Panc1 (cell line): ENCODE data around the gene E2F1. TPM values are rescaled to one million over a fixed set of nuclear protein-coding genes. Genes with fewer than 3 reads are reported as not detected.
"Not testable (repeated sequence)": the region's sequence is repeated elsewhere in the genome, so short reads cannot be mapped to it uniquely, and the experiment has no call there.

ENCODE experiments used
- ATAC-seq: fragments of 200-7000 bp; cut with Tn5 transposase; 2 replicates; pipeline ENCODE4 v1.9.1; 2020; ENCODE audit warnings: mild to moderate bottlenecking, moderate library complexity
- BruUV-seq: library from RNA; stranded (reverse); fragments of 400-500 nt; replicated peaks from 2 replicates; lab custom pipeline; 2021; lab: Mats Ljungman, UMichigan
- CTCF ChIA-PET: fragments of 300-600 bp; sonication (Branson Sonifier 250); formaldehyde crosslinking; loops from one replicate; lab custom pipeline; 2022; ENCODE audit warnings: antibody characterized with exemption; lab: Charles Lee
- POLR2A ChIA-PET: fragments of 300-600 bp; sonication (Branson Sonifier 250); formaldehyde crosslinking; loops from one replicate; lab custom pipeline; 2022; ENCODE audit warnings: antibody characterized with exemption; lab: Charles Lee
- DNase-seq: peaks from one replicate; pipeline ENCODE4 v3.0.0-alpha.2; 2010; ENCODE audit warnings: low read depth, low spot score
- H3K27ac ChIP-seq: 2 replicates; pipeline ENCODE4 v1.5.1; 2011; ENCODE audit warnings: mild to moderate bottlenecking, low read length, inconsistent platforms
- H3K27me3 ChIP-seq: fragments of 200-500 bp; sonication (Bioruptor generic); 2 replicates; pipeline ENCODE4 v1.6.0; 2014; ENCODE audit warnings: low read length, inconsistent platforms; ENCODE audit not compliant: control insufficient read depth, insufficient read depth
- H3K36me3 ChIP-seq: fragments of 200-500 bp; sonication (Bioruptor generic); 2 replicates; pipeline ENCODE4 v1.5.1; 2014; ENCODE audit warnings: inconsistent platforms, mild to moderate bottlenecking, low read length, moderate library complexity; ENCODE audit not compliant: control insufficient read depth, insufficient read depth
- H3K4me1 ChIP-seq: 2 replicates; pipeline ENCODE4 v1.5.1; 2011; ENCODE audit warnings: inconsistent platforms, mild to moderate bottlenecking, low read length, moderate library complexity; ENCODE audit not compliant: control insufficient read depth, insufficient read depth
- H3K4me3 ChIP-seq, 2 experiments: 2 replicates each; pipeline ENCODE4 v1.5.1; 2011 to 2012; ENCODE audit warnings: low read depth in 2 of 2, low read length in 2 of 2, mild to moderate bottlenecking in 2 of 2, inconsistent platforms in 1 of 2, moderate library complexity in 1 of 2
- H3K9me3 ChIP-seq: fragments of 200-500 bp; sonication (Bioruptor generic); 2 replicates; pipeline ENCODE4 v1.5.1; 2014; ENCODE audit warnings: low read depth, mild to moderate bottlenecking, inconsistent platforms, low read length, moderate library complexity; ENCODE audit not compliant: control insufficient read depth, insufficient read depth
- POLR2AphosphoS5 ChIP-seq: IDR thresholded peaks from 2 replicates; pipeline ENCODE4 v1.6.1; 2012; ENCODE audit warnings: mild to moderate bottlenecking, low read depth, low read length, moderate library complexity
- SIN3A ChIP-seq: IDR thresholded peaks from 2 replicates; pipeline ENCODE4 v1.6.1; 2012; ENCODE audit warnings: low read depth, mild to moderate bottlenecking, low read length, moderate library complexity, borderline replicate concordance; ENCODE audit not compliant: insufficient read depth
- TCF7L2 ChIP-seq: IDR thresholded peaks from 2 replicates; pipeline ENCODE4 v1.6.1; 2011; ENCODE audit warnings: mild to moderate bottlenecking, low read depth, low read length, inconsistent platforms
- in situ Hi-C: cut with HindIII; loops from 2 replicates; pipeline ENCODE4 v1.10.0; 2016; ENCODE audit warnings: low sequenced_read_pairs, low pct_unique_long_range_greater_than_20kb
- intact Hi-C: fragments of 100-400 bp; cut with micrococcal nuclease; formaldehyde crosslinking; loops from one replicate; pipeline ENCODE4 v1.10.0; 2022; ENCODE audit not compliant: unreplicated experiment
- total RNA-seq: library from RNA; stranded (reverse); gene quantifications from one replicate; pipeline ENCODE4 v1.2.1, GENCODE V29; 2021; ENCODE audit not compliant: unreplicated experiment
- TF ChIP-seq, protein P1 (sequence below): fragments of 450-650 bp; IDR thresholded peaks from 2 replicates; pipeline ENCODE4 v1.5.1; 2017; ENCODE audit warnings: mild to moderate bottlenecking
- TF ChIP-seq, protein P2 (sequence below), 2 experiments: IDR thresholded peaks; 2 replicates each; pipeline ENCODE4 v1.6.1; 2011 to 2012; ENCODE audit warnings: low read depth in 2 of 2, control low read depth in 1 of 2, low read length in 1 of 2, mild to moderate bottlenecking in 1 of 2, moderate library complexity in 1 of 2; ENCODE audit not compliant: insufficient read depth in 1 of 2

The E2F1 gene
- total RNA-seq, 1 experiment from 2014 or later = 64.2 TPM

DNA sequence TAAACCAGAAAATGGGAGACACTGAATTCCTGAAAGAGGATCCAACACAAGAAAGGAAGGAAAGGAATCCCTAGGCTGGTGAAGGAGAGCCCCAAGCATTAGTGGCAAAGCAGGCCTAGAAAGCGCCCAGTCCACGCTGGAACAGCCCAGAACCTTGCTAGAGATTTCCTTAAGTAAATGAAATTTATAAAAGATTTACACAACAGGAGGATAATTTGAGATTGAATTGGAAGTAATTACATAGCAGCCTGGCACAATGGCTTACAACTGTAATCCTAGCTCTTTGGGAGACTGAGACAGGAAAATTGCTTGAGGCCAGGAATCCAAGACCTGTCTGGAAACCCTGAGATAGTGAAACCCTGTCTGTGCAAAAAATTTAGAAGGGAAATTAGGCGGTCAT lies 50.8 kb downstream of the E2F1 start:
- H3K4me1 ChIP-seq = no peaks in the 10 kb centered on the region
- TF ChIP-seq, protein P1, sequence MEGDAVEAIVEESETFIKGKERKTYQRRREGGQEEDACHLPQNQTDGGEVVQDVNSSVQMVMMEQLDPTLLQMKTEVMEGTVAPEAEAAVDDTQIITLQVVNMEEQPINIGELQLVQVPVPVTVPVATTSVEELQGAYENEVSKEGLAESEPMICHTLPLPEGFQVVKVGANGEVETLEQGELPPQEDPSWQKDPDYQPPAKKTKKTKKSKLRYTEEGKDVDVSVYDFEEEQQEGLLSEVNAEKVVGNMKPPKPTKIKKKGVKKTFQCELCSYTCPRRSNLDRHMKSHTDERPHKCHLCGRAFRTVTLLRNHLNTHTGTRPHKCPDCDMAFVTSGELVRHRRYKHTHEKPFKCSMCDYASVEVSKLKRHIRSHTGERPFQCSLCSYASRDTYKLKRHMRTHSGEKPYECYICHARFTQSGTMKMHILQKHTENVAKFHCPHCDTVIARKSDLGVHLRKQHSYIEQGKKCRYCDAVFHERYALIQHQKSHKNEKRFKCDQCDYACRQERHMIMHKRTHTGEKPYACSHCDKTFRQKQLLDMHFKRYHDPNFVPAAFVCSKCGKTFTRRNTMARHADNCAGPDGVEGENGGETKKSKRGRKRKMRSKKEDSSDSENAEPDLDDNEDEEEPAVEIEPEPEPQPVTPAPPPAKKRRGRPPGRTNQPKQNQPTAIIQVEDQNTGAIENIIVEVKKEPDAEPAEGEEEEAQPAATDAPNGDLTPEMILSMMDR = no peak
- TF ChIP-seq TCF7L2 (no peak), SIN3A (no peak)
- H3K36me3 ChIP-seq = no peaks in the 10 kb centered on the region
- DNase-seq (no peak), ATAC-seq (no peak)
- H3K9me3 ChIP-seq = no peaks in the 10 kb centered on the region
- POLR2A ChIA-PET = no interaction called here
- CTCF ChIA-PET = interaction anchor here (0.6 kb wide), 1 partner anchor 56 kb away, joined by 3 read pairs; no protein-coding TSS in a partner anchor
- no peak overlapping the region for H3K27ac ChIP-seq
- BruUV-seq = no TSS peak
- intact Hi-C loops (no loop called here), in situ Hi-C loops (no loop called here)
- no peak overlapping the region for H3K4me3 ChIP-seq
- no peaks in the 10 kb centered on the region for H3K27me3 ChIP-seq

DNA sequence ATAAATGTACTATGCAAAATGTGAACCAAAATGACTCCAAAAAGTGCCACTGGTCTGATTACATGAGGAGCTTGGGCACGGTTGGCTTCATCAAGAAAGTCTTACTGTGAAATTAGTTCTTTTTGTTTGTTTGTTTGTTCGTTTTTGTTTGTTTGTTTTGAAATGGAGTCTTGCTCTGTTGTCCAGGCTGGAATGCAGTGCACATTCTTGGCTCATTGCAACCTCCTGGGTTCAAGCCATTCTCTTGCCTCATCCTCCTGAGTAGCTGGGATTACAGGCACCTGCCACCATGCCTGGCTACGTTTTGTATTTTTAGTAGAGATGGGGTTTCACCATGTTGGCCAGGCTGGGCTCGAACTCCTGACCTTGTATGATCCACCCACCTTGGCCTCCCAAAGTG lies 54.3 kb downstream of the E2F1 start:
- DNase-seq, H3K4me3 ChIP-seq, H3K27ac ChIP-seq, H3K4me1 ChIP-seq, H3K9me3 ChIP-seq, in situ Hi-C loops, BruUV-seq, intact Hi-C loops, H3K36me3 ChIP-seq, H3K27me3 ChIP-seq, ATAC-seq: not testable (repeated sequence)
- ChIA-PET POLR2A (interaction anchor here (0.6 kb wide), 1 partner anchor 8 kb away, joined by 6 read pairs; no protein-coding TSS in a partner anchor), CTCF (interaction anchor here (0.6 kb wide), 1 partner anchor 489 kb away, joined by 5 read pairs; no protein-coding TSS in a partner anchor)

DNA sequence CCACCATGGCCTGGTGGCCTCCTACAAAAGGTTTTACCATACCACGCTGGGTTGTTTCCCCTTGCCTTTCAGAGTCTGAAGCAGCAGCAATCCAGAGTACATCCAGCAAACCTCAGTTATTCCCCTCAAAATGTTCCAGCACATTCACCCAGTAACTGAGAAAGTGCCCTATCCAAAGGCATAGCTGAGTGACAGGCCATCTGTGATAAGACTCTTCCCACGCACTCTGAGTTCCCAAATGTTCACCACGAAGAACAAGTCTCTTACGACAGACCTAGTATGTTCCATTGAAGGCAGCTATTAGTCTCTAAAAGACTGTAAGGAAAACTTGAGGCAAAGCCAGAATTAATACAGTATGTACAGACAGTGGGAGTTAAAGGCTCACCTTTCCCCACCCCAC lies 55.7 kb downstream of the E2F1 start:
- in situ Hi-C loops (no loop called here), intact Hi-C loops (no loop called here)
- BruUV-seq = no TSS peak
- H3K4me1 ChIP-seq = no peaks in the 10 kb centered on the region
- H3K27ac ChIP-seq = no peak overlapping the region
- ChIA-PET POLR2A (no interaction called here), CTCF (no interaction called here)
- H3K4me3 ChIP-seq = no peak overlapping the region
- no peaks in the 10 kb centered on the region for H3K27me3 ChIP-seq
- no peaks in the 10 kb centered on the region; the same call in 1 of the 2 replicates for H3K36me3 ChIP-seq
- ATAC-seq (no peak), DNase-seq (no peak)
- TF ChIP-seq SIN3A (no peak), POLR2AphosphoS5 (no peak), TCF7L2 (no peak)
- TF ChIP-seq, protein P1 = no peak
- TF ChIP-seq, protein P2, sequence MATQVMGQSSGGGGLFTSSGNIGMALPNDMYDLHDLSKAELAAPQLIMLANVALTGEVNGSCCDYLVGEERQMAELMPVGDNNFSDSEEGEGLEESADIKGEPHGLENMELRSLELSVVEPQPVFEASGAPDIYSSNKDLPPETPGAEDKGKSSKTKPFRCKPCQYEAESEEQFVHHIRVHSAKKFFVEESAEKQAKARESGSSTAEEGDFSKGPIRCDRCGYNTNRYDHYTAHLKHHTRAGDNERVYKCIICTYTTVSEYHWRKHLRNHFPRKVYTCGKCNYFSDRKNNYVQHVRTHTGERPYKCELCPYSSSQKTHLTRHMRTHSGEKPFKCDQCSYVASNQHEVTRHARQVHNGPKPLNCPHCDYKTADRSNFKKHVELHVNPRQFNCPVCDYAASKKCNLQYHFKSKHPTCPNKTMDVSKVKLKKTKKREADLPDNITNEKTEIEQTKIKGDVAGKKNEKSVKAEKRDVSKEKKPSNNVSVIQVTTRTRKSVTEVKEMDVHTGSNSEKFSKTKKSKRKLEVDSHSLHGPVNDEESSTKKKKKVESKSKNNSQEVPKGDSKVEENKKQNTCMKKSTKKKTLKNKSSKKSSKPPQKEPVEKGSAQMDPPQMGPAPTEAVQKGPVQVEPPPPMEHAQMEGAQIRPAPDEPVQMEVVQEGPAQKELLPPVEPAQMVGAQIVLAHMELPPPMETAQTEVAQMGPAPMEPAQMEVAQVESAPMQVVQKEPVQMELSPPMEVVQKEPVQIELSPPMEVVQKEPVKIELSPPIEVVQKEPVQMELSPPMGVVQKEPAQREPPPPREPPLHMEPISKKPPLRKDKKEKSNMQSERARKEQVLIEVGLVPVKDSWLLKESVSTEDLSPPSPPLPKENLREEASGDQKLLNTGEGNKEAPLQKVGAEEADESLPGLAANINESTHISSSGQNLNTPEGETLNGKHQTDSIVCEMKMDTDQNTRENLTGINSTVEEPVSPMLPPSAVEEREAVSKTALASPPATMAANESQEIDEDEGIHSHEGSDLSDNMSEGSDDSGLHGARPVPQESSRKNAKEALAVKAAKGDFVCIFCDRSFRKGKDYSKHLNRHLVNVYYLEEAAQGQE (IDR thresholded peaks at IDR 0.05; ENCODE audit: insufficient read depth in 1 of 2, low read depth in 2 of 2, low read length in 1 of 2) = no peak
- H3K9me3 ChIP-seq = no peaks in the 10 kb centered on the region
